NCI-H2029 treated with DMSO at 0.1 percent for 48 hours (cell line): Measurements from ENCODE around the gene FLACC1.
"Not testable (repeated sequence)": the region's sequence is repeated elsewhere in the genome, so short reads cannot be mapped to it uniquely, and the experiment has no call there.

Experiments
- DNase-seq: peaks from one replicate; lab custom pipeline; 2025; lab: John Stamatoyannopoulos, UW

Gene FLACC1

DNA sequence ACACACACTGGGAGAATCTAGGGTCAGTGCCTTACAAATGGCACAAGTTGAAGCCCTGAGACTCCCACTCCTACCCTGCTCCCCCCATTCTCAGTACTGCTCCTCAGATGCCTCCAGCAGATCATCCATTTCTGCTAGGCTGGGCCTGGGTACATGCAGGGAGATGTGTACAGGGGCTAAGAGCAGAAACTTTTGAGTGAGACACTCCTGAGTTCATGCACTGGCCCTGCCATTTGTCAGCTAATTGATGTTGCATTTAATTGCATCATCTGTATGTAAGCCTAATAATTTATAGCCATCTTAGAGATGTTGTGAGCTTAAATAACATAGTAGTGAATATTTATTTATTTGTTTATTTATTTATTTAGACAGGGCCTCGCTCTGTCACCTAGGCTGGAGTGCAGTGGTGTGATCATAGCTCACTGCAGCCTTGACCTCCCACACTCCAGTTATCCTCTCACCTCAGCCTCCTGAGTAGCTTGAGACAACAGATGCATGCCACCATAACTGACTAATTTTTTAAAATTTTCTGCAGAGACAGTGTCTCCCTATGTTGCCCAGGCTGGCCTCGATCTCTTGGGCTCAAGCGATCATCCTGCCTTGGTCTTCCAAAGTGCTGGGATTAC lies 101.6 kb downstream of the FLACC1 start:
- no peak for DNase-seq

DNA sequence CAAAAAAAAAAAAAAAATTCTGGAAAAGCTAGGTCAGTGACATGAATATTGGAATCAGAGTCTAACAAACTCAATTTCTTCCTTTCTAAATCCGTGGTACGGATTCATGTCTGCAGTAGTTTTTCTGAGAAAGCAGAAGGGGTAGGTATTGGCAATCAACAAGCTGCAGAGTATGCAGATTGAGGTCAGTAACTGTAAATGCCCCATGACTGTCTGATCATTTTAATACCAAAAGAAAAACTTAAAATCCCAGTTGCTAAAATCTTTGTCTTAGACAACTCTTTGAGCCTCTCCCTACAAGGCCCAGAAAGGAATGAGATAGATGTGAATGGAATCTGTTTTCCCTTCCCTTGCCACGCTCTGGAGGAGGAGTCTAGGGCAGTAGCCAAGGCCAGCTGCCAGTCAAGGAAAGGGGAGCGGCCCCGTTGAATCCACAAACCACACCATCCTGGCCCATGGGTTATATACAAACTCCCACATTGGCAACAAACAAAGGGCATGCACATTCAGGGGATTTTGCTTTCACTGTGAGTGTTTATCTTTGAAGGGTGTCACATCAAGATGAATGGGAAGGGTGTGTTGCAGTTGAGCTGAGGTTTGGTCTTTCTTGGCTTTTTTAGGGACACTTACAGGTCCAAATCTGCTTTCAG lies 102.9 kb downstream of the FLACC1 start:
- no peak for DNase-seq

DNA sequence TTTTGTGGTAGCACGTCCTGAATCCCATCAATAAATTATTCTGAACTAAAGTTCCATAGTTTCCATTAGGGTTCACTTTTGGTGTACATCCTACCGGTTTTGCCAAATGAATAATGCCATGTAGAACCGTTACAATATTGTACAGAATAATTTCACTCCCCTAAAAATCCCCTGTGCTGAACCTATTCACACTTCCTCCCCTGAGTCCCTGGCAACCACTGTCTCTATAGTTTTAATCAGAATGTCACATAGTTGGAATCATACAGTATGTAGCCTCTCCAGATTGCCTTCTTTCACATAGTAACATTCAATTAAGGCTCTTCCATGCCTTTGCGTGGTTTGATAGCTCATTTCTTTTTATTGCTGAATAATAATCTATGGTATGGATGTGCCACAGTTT lies 106.4 kb downstream of the FLACC1 start:
- no peak for DNase-seq

GRCh38 chr2:201249889-201250288 lies 107.3 kb downstream of the FLACC1 start:
- DNase-seq: no peak

DNA sequence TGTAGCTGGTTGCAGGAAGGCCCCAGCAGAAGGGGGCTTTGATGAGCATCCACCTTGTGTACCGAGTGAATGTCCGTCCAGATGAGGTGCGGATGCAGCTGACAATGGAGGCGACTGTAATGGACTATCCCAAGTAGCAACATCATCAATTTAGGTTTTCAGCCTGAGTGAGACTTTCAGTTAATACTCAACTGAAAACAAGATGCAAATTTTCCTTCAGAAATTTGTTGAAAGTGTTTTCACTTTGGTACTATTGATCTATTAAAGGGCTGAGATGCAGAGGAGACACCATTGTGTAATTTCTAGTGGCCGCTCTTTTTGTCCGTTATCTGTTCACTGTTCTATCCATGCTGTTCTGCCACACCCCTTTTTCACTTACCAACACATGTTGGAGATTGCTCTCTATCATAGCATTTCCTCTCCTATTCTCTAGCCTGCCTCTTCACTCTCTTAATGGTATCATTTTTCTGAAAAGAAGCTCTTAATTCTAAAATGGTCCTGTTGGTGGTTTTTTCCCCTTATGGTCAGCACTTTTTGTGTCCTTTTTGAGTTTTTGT lies 108.8 kb downstream of the FLACC1 start:
- DNase-seq: no peak

GRCh38 chr2:201246280-201246679 lies 110.9 kb downstream of the FLACC1 start:
- no peak for DNase-seq

- no peak for DNase-seq
Observed at GRCh38 chr2:201244829-201245228, 112.3 kb downstream of the FLACC1 start.

- no peak for DNase-seq
Observed at GRCh38 chr2:201242571-201243277, 114.4 kb downstream of the FLACC1 start.

DNA sequence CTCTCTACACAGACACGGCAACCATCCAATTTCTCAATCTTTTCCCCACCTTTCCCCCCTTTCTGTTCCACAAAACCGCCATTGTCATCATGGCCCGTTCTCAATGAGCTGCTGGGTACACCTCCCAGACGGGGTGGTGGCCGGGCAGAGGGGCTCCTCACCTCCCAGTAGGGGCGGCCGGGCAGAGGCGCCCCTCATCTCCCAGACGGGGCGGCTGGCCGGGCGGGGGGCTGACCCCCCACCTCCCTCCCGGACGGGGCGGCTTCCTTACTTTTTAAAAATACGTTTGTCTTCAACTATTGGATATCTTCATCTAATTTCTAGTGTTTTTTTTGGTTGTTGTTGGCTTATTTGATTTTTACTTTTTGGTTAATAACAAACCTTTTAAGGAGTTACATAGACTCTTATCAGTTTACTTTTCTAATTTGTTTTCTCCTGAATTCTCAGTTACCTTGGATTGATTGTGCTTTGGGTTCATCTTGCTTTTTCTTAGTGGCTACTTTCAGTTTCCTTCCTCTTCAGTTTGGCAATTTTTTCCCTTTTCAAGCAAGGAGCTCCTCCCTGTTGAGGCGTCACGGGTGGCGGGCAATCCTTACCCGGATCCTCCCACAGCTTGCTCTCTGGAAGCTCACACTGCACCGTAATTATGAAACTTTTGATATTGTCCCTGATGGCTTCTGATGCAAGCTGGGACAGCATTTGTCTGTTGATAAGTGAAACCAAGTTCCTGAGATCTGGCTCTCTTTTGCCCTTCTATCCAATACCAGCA lies 117.8 kb downstream of the FLACC1 start:
- DNase-seq: not testable (repeated sequence)
